Effector memory CD4-positive, alpha-beta T cell (primary cell): ENCODE measurements around the gene DNALI1.
A peak's percentile ranks its signal among the peaks of the same experiment; 100 is the strongest.
"Not testable (repeated sequence)": the region's sequence is repeated elsewhere in the genome, so short reads cannot be mapped to it uniquely, and the experiment has no call there.

Source experiments
- DNase-seq, 3 donors: peaks; one replicate each; pipeline ENCODE4 v3.0.0-alpha.2; 2020
- H3K27ac ChIP-seq: 2 replicates; pipeline ENCODE4 v1.7.0; 2013; ENCODE audit warnings: mild to moderate bottlenecking, low read length, moderate library complexity; ENCODE audit not compliant: insufficient read depth, poor library complexity, severe bottlenecking
- H3K27me3 ChIP-seq: replicated peaks from 2 replicates; pipeline ENCODE4 v1.7.0; 2013; ENCODE audit warnings: mild to moderate bottlenecking, low read length; ENCODE audit not compliant: insufficient read depth, control insufficient read depth, poor library complexity, severe bottlenecking
- H3K36me3 ChIP-seq: 2 replicates; pipeline ENCODE4 v1.7.0; 2013; ENCODE audit warnings: mild to moderate bottlenecking, low read length, moderate library complexity; ENCODE audit not compliant: control insufficient read depth, insufficient read depth
- H3K4me1 ChIP-seq: 2 replicates; pipeline ENCODE4 v1.7.0; 2013; ENCODE audit warnings: low read length, mild to moderate bottlenecking; ENCODE audit not compliant: control insufficient read depth, insufficient read depth, poor library complexity, severe bottlenecking
- H3K4me3 ChIP-seq: 2 replicates; pipeline ENCODE4 v1.7.0; 2013; ENCODE audit warnings: low read length, low read depth, mild to moderate bottlenecking; ENCODE audit not compliant: insufficient read depth, poor library complexity, severe bottlenecking
- H3K9me3 ChIP-seq: 2 replicates; pipeline ENCODE4 v1.7.0; 2013; ENCODE audit warnings: mild to moderate bottlenecking, low read length, moderate library complexity; ENCODE audit not compliant: control insufficient read depth

Gene DNALI1

GRCh38 chr1:37529888-37530287 lies 26.9 kb upstream of the DNALI1 start:
- H3K27ac ChIP-seq, H3K27me3 ChIP-seq, H3K9me3 ChIP-seq, H3K4me1 ChIP-seq, H3K4me3 ChIP-seq, H3K36me3 ChIP-seq, DNase-seq: not testable (repeated sequence)

- peaks cover 15% of the 10 kb centered on the region for H3K36me3 ChIP-seq
- DNase-seq, H3K4me3 ChIP-seq, H3K4me1 ChIP-seq, H3K9me3 ChIP-seq, H3K27ac ChIP-seq, H3K27me3 ChIP-seq: not testable (repeated sequence)
Measured at GRCh38 chr1:37532418-37533156, 24.2 kb upstream of the DNALI1 start.

GRCh38 chr1:37533317-37534093 lies 23.2 kb upstream of the DNALI1 start:
- Histone ChIP-seq H3K9me3 (no peaks in the 10 kb centered on the region), H3K4me3 (no peak overlapping the region), H3K27ac (no peak overlapping the region), H3K4me1 (no peaks in the 10 kb centered on the region), H3K27me3 (no peaks in the 10 kb centered on the region), H3K36me3 (peaks cover 20% of the 10 kb centered on the region)
- DNase-seq, result no peak

GRCh38 chr1:37537378-37537777 lies 19.4 kb upstream of the DNALI1 start:
- peaks cover 45% of the 10 kb centered on the region for H3K36me3 ChIP-seq
- no peaks in the 10 kb centered on the region for H3K4me1 ChIP-seq
- no peak for DNase-seq
- no peak overlapping the region for H3K4me3 ChIP-seq
- no peaks in the 10 kb centered on the region for H3K27me3 ChIP-seq
- no peak overlapping the region for H3K27ac ChIP-seq
- H3K9me3 ChIP-seq, result no peaks in the 10 kb centered on the region

- not testable (repeated sequence) for H3K27ac ChIP-seq
- peaks cover 48% of the 10 kb centered on the region for H3K36me3 ChIP-seq
Measured at GRCh38 chr1:37539154-37539553, 17.6 kb upstream of the DNALI1 start.

GRCh38 chr1:37540036-37540785 lies 16.5 kb upstream of the DNALI1 start:
- Histone ChIP-seq H3K4me3 (no peak overlapping the region), H3K36me3 (peaks cover 56% of the 10 kb centered on the region), H3K27ac (no peak overlapping the region), H3K9me3 (no peaks in the 10 kb centered on the region), H3K27me3 (no peaks in the 10 kb centered on the region), H3K4me1 (no peaks in the 10 kb centered on the region)
- no peak for DNase-seq

More at GRCh38 chr1:37539154-37539553, 17.6 kb upstream of the DNALI1 start:
- H3K4me1 ChIP-seq, H3K4me3 ChIP-seq, H3K9me3 ChIP-seq, DNase-seq, H3K27me3 ChIP-seq: not testable (repeated sequence)

- DNase-seq, result no peak
- no peak overlapping the region for H3K4me3 ChIP-seq
- H3K4me1 ChIP-seq, result no peaks in the 10 kb centered on the region
- H3K36me3 ChIP-seq, result peaks cover 52% of the 10 kb centered on the region
- H3K27ac ChIP-seq, result no peak overlapping the region
- no peaks in the 10 kb centered on the region for H3K9me3 ChIP-seq
- H3K27me3 ChIP-seq, result no peaks in the 10 kb centered on the region
Measured at GRCh38 chr1:37544530-37544929, 12.2 kb upstream of the DNALI1 start.

GRCh38 chr1:37545019-37545418 lies 11.7 kb upstream of the DNALI1 start:
- Histone ChIP-seq H3K27me3 (no peaks in the 10 kb centered on the region), H3K4me1 (no peaks in the 10 kb centered on the region), H3K27ac (no peak overlapping the region), H3K36me3 (peaks cover 48% of the 10 kb centered on the region), H3K9me3 (no peaks in the 10 kb centered on the region), H3K4me3 (no peak overlapping the region)
- no peak for DNase-seq

GRCh38 chr1:37549341-37549740 lies 7.4 kb upstream of the DNALI1 start:
- peaks cover 38% of the 10 kb centered on the region for H3K36me3 ChIP-seq
- no peaks in the 10 kb centered on the region for H3K27me3 ChIP-seq
- H3K27ac ChIP-seq, result no peak overlapping the region
- H3K4me1 ChIP-seq, result peaks cover 12% of the 10 kb centered on the region
- no peak overlapping the region for H3K4me3 ChIP-seq
- H3K9me3 ChIP-seq, result no peaks in the 10 kb centered on the region
- DNase-seq, result no peak

GRCh38 chr1:37553598-37553926 lies 3.2 kb upstream of the DNALI1 start:
- H3K4me1 ChIP-seq, result peaks cover 12% of the 10 kb centered on the region
- no peaks in the 10 kb centered on the region for H3K9me3 ChIP-seq
- peaks cover 10% of the 10 kb centered on the region for H3K36me3 ChIP-seq
- H3K27ac ChIP-seq, result peak overlapping the region; percentile 88
- no peak for DNase-seq
- no peaks in the 10 kb centered on the region for H3K27me3 ChIP-seq
- H3K4me3 ChIP-seq, result peak overlapping the region; percentile 98
